ENCODE measurements around the gene SLC35F5.
"Not testable (repeated sequence)": the region's sequence is repeated elsewhere in the genome, so short reads cannot be mapped to it uniquely, and the experiment has no call there.

Gene SLC35F5

DNA sequence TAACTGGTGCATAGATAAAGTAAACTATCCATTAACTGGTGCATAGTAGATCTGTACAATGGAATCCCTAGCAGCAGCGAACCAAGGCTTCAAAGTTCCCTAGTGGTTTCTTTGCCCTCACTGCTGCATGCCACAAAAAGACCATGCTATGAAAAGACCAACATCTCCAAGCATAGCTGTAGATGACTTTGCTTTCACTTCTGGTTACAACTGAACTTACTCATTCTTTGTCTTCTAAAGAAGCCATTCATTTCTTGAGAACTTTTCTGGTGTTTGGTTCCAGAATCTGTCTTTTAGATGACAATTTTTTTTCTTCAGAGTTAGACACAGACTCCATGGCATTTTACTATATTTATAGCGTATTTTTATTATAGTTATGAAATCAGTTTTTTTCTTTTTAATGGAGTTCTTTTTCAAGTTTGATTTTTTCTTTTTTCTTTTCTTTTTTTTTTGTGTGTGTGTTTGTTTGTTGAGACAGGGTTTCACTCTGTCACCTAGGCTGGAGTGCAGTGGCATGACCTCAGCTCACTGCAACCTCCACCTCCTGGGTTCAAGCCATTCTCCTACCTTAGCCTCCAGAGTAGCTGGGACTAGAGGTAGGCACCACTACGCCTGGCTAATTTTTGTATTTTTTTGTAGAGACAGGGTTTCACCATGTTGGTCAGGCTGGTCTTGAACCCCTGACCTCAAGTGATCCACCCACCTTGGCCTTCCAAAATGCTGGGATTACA lies 63.6 kb downstream of the SLC35F5 start:
- no peak for DNase-seq

GRCh38 chr2:113690871-113691270 lies 65.6 kb downstream of the SLC35F5 start:
- not testable (repeated sequence) for DNase-seq

DNA sequence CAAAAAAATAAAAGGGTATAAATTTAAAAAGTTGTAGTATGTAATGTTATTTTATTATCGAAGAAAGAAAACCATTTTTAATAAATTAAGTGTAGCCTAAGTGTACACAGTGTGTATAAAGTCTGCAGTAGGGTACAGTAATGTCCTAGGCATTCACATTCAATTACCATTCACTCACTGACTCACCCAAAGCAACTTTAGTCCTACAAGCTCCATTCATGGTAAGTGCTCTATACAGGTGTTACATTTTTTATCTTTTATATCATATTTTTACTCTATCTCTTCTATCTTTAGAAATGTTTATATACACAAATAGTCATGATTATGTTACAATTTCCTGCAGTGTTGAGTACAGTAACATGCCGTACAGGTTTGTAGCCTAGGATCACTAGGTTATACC lies 69.9 kb downstream of the SLC35F5 start:
- DNase-seq: no peak

DNA sequence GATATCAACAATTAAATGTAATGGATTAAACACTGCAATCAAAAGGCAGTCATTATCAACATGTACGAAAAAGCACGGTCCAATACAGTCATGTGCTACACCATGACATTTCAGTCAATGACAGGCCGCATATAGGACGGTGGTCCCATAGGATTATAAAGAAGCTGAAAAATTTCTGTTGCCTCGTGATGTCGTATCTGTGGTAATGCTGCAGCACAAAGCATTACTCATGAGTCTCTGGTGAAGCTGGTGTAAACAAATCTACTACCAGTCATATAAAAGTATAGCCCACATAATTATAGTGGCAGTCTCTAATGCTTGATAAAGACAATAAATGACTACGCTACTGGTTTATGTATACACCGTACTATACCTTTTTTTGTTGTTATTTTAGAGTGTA lies 71.0 kb downstream of the SLC35F5 start:
- no peak for DNase-seq

DNA sequence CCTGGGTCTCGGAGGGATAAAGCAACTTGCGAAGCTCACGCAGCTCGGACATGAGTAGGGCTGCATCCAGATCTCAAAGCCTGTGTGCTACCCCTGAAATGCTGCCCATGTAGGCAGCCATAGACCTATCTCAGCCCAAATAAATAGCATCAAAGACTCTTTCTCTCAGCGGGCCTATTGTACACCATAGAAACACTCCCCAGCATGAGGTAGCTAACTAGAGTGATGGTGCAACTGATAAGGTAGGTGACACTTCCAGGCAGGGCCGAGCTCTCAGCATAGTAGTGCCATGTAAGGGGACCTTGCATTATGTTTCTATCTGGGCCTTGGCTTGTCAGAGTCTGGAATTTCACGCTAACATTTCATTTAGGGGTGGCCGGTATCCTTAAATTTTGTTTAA lies 77.0 kb downstream of the SLC35F5 start:
- DNase-seq: no peak

DNA sequence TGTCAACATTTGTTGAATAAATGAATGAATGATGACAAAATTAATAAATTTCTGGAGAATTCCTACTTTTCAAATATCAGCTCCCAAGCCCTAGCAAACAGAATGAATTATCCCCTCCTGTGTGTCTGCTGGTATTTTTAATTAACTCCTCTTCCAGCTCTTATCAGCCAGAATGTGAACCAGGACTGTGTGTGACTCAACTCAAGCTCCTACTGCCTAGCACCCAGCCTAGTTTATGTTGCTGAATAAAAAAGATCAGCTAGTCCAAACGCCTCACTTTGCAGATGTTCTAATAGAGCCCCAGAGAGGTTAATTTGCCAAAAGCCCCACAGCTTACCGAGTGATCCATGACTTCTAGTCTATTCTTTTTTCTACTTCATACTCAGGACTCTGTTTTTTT lies 79.1 kb downstream of the SLC35F5 start:
- DNase-seq: no peak

GRCh38 chr2:113676623-113677266 lies 79.7 kb downstream of the SLC35F5 start:
- DNase-seq: no peak

DNA sequence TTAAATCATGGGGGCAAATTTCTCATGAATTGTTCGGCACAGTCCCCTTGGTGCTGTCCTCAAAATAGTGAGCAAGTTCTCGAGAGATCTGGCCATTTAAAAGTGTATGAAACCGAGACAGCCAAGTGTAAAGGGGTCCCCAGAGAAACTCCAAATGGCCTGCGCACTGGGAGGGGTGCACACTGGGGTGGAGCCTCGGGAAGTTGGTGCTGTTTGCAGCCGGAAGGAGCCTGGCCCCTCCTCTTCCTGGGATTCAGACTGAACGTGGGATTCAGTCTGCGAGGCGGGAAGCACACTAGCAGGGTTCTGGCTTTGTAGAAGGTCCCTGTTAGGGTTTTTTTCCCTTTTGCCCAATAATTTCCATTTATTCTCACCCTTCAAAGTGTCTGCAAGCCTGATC lies 80.6 kb downstream of the SLC35F5 start:
- no peak for DNase-seq

DNA sequence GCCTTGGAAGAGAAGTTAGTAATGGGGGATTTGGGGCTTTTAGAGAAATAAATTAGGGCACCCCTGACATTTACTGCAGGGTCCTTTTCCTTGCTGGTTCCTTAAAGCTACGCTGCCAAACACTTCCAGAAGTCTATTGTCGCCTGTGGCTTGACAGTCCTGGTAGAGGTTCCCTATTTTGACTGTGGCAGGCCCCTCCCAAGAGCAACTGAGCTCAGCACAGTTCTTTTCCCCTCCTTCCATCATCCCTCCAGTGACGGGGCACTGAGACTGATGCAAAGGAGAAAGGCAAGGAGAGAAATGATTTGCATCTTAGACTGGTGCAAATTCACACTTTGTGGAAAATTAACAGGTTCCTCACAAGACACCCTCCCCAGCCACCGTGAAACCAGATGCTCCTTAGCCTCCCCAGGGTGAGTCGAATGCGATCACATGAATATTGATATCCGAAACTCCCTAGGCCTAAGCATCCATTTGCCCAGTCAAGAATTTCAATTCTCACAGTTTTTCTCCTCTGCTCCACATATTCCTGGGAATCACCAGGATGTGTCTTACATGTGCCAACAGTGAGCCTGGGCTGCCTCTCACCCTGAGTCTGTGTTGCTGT lies 84.0 kb downstream of the SLC35F5 start:
- DNase-seq: peak in 1 of 2 experiments; percentile 3

GRCh38 chr2:113669013-113669412 lies 87.4 kb downstream of the SLC35F5 start:
- DNase-seq: peak; percentile 89 to 96

DNA sequence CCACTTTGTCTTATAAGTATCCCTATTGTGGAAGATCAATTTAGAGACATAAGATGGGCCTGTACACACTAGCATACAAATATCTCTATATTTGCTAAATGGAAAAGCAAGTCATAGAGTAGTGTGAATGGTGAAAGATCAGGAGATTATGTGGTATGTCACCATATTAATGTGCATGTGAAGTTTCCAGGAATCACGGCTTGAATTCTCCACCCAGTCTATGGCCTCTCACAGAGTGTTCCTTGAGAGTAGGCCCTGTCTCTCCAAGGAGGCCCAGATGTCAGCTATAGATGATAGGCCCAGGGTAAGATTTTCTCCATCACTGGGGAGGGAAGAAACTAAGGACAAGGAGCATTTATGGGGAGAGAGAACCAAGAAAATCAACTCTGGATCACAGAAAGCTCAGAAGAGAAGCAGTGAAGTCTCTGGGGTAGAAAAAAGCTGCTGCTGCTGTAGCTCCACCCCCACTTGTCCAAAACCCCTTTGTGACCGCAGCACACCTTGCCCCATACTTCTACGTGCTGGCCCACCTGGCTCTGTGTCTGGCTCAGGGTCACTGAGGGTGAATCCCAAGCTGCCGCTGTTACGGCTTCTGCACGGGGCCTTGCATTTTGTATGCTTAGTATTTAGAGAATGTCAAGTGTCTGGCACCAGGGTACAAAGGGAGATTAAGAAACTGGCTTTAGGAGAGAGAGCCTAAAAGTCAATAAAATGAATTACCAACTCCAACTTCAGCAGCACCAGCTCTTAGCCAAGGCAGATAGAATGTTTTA lies 91.5 kb downstream of the SLC35F5 start:
- DNase-seq: not testable (repeated sequence)

- not testable (repeated sequence) for DNase-seq
Measured at GRCh38 chr2:113663285-113664060, 93.0 kb downstream of the SLC35F5 start.
